NCI-H1105 treated with DMSO at 0.1 percent for 48 hours (cell line): Measurements from ENCODE around the gene ZNF77.
"Not testable (repeated sequence)": the region's sequence is repeated elsewhere in the genome, so short reads cannot be mapped to it uniquely, and the experiment has no call there.

Source experiments
- DNase-seq: peaks from one replicate; lab custom pipeline; 2025; lab: John Stamatoyannopoulos, UW

Gene ZNF77

GRCh38 chr19:2917275-2918184 lies 27.2 kb downstream of the ZNF77 start:
- no peak for DNase-seq

- DNase-seq: no peak
Observed at GRCh38 chr19:2912306-2912705, 32.5 kb downstream of the ZNF77 start.

- DNase-seq: no peak
Observed at GRCh38 chr19:2906631-2907195, 38.1 kb downstream of the ZNF77 start.

DNA sequence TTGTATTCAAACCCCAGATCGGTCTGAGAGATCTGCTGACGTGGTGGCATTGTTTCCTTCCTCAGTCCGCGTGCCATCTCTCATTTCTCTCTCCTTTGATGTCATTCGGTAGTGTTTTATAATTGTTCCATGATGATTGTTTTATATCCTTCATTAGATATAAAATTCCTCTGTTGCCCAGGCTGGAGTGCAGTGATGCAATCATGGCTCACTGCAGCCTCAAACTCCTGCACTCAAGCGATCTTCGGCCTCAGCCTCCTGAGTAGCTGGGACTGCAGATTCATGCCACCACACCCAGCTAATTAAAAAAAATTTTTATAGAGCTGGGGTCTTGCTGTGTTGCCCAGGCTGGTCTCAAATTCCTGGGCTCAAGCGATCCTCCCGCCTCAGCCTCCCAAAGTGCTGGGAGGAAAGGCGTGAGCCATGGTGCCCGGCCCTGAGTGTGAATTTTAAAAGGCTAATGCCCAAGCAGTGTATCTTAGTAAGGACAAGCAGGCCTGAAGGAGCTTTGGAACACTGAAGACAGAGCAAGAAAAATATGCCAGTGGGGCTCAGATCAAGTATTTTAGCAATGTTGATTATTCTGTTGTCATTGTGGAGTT lies 38.8 kb downstream of the ZNF77 start:
- no peak for DNase-seq

DNA sequence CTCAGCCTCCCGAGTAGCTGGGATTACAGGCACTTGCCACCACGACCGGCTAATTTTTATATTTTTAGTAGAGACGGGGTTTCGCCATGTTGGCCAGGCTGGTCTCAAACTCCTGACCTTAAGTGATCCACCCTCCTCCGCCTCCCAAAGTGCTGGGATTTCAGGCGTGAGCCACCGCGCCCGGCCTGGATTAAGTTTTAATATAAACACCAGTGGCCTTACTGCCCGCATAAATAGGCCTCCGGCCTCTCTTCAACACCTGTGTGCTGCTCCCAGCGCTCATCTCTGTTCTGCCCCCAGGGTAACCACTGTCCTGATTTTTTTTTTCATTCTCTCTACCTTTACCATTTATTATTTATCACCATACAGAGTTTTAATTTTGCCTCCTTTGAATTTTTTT lies 41.4 kb downstream of the ZNF77 start:
- not testable (repeated sequence) for DNase-seq

GRCh38 chr19:2902590-2903218 lies 42.1 kb downstream of the ZNF77 start:
- DNase-seq: no peak

DNA sequence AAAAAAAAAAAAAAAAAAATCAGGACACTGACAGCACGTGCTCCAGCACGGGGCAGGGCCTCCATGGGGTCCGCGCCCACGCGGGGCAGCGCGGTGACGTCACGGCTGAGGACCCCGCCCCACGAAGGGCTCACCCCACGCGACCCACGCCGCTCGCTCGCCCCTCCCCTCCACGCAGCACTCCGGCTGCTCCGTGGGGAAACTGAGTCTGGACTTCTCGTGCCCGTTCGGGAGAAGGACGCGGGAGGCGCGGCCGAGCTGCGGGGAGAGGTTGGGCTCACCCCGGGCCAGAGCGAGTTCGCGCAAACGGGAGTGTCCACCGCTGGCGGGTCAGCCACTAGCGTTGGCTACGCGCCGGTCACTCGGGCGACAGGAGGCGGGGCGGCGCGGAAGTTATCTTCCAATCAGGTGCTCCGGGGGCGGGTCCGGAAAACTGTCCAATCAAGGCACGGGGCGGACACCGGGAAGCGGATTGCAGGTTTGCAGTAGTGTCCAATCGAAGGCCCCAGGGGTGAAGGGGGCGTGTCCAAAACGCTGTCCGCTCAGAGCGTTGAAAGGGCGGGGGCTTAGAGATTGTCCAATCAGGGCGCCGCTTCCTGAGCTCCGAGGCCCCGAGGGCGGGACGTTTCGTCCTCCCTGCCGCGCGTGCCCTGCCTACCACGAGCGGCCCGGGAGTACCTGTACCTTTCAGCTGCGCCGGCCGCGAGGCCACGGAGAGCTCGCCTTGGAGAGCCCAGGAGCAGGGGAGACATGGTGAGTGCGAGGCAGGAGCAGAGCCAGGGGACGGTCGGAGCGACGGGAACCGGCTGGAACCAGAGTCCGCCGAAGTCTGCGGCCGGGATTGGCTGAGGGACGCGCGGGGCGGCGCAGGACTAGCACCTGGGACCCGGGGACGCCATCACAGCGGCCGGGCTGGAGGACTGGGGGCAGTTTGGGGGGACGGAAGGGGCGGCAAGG lies 44.2 kb downstream of the ZNF77 start, which contains the start of gene ZNF57:
Gene ZNF57, plus strand, starts transcription at position 633 of the 957 bp plus-strand sequence. Its CDS starts 118 bp downstream, at position 751.
- DNase-seq: peak; percentile 98

DNA sequence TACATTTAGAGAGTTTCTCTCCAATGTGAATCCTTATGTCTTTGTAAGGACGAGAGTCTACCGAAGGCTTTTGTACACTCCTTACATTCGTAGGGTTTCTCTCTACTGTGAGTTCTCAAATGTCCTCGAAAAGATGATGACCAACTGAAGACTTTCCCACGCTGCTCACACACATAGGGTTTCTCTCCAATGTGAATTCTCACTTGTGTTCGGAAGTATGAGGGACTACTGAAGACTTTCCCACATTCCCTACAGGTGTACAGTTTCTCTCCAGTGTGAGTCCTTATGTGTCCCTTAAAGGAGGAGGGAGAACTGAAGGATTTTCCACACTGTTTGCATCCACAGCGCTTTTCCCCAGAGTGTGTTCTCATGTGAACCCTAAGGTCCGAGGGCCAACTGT lies 48.1 kb downstream of the ZNF77 start:
- DNase-seq: no peak

DNA sequence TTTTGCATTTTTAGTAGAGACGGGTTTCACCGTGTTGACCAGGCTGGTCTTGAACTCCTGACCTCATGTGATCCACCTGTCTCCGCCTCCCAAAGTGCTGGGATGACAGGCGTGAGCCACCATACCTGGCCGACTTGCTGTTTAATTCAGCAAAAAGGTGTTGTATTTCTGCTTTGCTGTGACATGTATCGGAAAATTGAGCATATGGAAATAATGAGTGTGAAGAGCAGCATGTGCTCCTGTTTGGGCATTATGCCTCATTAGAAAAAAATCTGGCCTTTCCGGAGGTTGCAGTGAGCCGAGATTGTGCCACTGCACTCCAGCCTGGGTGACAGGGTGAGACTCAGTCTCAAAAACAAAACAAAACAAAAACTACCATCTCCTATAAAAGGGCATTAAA lies 54.2 kb downstream of the ZNF77 start:
- DNase-seq: not testable (repeated sequence)

GRCh38 chr19:2888731-2889224 lies 56.0 kb downstream of the ZNF77 start:
- DNase-seq: no peak

DNA sequence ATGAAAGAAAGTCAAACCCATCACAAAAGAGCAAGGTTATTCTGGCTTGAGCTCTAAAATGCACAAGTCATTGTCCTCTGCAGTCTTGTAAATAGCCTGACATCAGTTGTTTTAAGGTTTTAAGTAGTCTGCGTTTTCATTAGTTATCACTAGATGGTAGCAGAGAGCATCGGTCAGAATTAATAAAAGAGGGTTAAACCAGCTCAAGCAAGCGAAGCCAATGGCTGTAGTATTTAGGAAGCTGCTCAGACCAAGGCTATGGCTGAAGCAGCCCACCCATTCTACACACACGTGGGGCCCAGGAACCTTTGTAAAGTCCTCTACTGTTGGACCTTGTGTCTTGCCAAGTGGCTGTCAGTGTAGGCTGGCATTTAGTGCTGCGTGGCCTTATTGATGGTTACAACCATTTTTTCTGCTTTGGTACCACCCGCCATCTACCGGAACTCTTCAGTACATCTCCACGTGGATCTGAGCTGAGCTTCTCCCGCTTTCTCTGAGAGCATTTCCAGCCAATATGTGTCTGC lies 57.3 kb downstream of the ZNF77 start:
- DNase-seq: peak; percentile 83

- DNase-seq: no peak
Observed at GRCh38 chr19:2885736-2886135, 59.0 kb downstream of the ZNF77 start.

DNA sequence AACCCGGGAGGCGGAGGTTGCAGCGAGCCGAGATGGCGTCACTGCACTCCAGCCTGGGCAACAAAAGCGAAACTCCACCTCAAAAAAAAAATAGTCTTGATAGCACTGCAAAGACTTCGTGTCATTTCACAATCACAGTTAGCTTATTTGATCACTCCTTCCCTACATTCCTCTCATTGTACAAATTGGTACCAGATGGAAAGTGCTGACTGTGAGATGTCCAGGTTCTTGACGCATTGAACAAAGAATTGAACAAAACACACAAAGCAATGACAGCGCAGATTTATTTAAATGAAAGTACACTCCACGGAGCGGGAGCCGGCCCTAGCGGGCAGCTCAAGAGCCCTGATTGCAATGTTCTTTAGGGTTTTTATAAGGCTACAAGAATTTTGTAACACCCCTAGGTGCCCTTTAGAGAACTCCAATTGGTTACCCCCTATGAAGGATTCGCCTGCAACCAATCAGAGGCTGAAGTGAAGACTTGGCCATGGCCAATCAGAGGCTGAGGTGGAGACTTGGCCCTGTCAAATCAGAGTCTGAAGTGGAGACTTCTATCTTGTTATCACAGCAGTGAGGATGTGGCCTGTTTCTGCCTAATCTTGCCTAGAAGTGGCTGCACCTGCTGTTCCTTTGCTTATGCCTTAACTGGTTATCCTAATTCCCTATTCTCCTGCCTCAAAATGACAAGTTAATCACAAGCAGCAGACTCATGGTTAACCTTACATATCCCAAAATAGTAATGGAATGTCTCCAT lies 60.9 kb downstream of the ZNF77 start:
- DNase-seq: no peak
